GM19463 (cell line): Measurements from ENCODE around the gene SLC24A3.

Experiments used
- ATAC-seq: cut with Tn5 transposase; IDR thresholded peaks from one replicate; pipeline ENCODE4 v1.9.1; 2021; ENCODE audit warnings: mild to moderate bottlenecking, moderate library complexity; ENCODE audit not compliant: unreplicated experiment

The SLC24A3 gene

GRCh38 chr20:19301142-19301541, 88.7 kb downstream of the SLC24A3 start:
- ATAC-seq, result no peak

- no peak for ATAC-seq
These were observed 89.4 kb downstream of the SLC24A3 start for GRCh38 chr20:19301843-19302242.

GRCh38 chr20:19302714-19303113, 90.3 kb downstream of the SLC24A3 start:
- ATAC-seq, result no peak

GRCh38 chr20:19304389-19304788, 91.9 kb downstream of the SLC24A3 start:
- ATAC-seq, result no peak

GRCh38 chr20:19304886-19305415, 92.5 kb downstream of the SLC24A3 start:
- ATAC-seq, result no peak

- no peak for ATAC-seq
These were observed 95.7 kb downstream of the SLC24A3 start for GRCh38 chr20:19308146-19308545.

GRCh38 chr20:19310541-19310940, 98.1 kb downstream of the SLC24A3 start:
- ATAC-seq, result no peak

- ATAC-seq, result no peak
These were observed 101.1 kb downstream of the SLC24A3 start for GRCh38 chr20:19313342-19314069.

- ATAC-seq, result no peak
These were observed 102.2 kb downstream of the SLC24A3 start for GRCh38 chr20:19314621-19315020.

GRCh38 chr20:19317237-19318069, 105.0 kb downstream of the SLC24A3 start:
- ATAC-seq, result peak; percentile 51

- no peak for ATAC-seq
These were observed 106.2 kb downstream of the SLC24A3 start for GRCh38 chr20:19318610-19319009.

- ATAC-seq, result no peak
These were observed 107.6 kb downstream of the SLC24A3 start for GRCh38 chr20:19320005-19320404.

GRCh38 chr20:19321176-19321575, 108.7 kb downstream of the SLC24A3 start:
- ATAC-seq, result no peak

GRCh38 chr20:19322061-19322985, 109.9 kb downstream of the SLC24A3 start:
- ATAC-seq, result no peak

GRCh38 chr20:19327401-19327800, 115.0 kb downstream of the SLC24A3 start:
- ATAC-seq, result no peak

GRCh38 chr20:19328676-19329075, 116.2 kb downstream of the SLC24A3 start:
- ATAC-seq, result no peak

GRCh38 chr20:19330038-19330437, 117.6 kb downstream of the SLC24A3 start:
- no peak for ATAC-seq

- ATAC-seq, result no peak
These were observed 118.3 kb downstream of the SLC24A3 start for GRCh38 chr20:19330731-19331130.

- ATAC-seq, result no peak
These were observed 121.1 kb downstream of the SLC24A3 start for GRCh38 chr20:19333563-19333962.

GRCh38 chr20:19335341-19335740, 122.9 kb downstream of the SLC24A3 start:
- ATAC-seq, result no peak

GRCh38 chr20:19335916-19336315, 123.5 kb downstream of the SLC24A3 start:
- no peak for ATAC-seq
